Measurements from ENCODE around the gene AXIN1.
"Not testable (repeated sequence)": the region's sequence is repeated elsewhere in the genome, so short reads cannot be mapped to it uniquely, and the experiment has no call there.

AXIN1 gene

DNA sequence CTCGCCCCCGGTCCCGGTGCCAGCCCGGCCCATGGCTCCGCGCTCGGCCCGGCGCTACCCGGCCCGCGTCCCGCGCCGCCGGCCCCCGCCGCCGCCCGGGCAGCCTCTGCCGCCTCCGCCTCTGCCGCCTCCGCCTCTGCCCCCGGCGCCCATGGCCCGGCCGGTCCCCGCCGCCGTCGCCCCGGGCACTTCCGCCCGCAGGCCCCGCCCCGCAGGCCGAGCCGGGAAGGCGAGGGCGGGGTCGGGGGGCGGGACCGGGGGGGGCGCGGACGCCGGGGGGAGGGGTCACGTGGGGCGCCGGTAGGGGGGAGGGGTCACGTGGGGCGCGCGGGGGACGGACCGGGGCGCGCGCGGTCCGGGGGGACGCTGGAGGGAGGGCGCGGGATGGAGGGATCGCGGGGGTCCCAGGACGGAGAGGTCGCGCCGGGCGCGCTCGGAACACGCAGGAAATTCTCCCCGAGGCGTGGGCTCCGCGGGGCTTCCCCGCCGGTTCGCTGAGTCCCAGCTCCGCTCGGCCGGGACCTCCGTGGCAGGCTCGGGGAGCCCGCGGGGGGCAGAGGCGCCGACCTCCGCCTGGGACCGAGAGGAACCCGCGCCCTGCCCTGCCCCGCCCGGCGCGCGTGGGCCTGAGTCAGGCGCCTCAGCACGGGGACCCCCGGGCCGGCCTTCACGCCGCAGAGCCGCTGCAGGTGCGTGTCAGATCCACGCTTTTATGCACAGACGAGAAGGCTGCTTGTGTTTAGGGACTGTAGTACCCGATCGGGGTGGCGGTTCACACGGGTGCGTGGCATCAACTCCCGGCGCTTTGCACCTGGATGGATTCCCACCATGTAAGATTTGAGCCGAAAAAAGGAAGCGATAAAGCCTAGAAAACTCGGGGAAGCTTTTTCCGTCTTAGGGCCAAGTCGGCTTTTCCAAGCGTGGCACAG, 29.5 kb upstream of the AXIN1 start, which contains the start of gene PGAP6:
Gene PGAP6 (minus strand): TSS at position 190 of the 929 bp plus-strand sequence. CDS start 157 bp downstream, at position 33.
- DNase-seq (ENCODE audit: low spot score), result peak; percentile 95

DNA sequence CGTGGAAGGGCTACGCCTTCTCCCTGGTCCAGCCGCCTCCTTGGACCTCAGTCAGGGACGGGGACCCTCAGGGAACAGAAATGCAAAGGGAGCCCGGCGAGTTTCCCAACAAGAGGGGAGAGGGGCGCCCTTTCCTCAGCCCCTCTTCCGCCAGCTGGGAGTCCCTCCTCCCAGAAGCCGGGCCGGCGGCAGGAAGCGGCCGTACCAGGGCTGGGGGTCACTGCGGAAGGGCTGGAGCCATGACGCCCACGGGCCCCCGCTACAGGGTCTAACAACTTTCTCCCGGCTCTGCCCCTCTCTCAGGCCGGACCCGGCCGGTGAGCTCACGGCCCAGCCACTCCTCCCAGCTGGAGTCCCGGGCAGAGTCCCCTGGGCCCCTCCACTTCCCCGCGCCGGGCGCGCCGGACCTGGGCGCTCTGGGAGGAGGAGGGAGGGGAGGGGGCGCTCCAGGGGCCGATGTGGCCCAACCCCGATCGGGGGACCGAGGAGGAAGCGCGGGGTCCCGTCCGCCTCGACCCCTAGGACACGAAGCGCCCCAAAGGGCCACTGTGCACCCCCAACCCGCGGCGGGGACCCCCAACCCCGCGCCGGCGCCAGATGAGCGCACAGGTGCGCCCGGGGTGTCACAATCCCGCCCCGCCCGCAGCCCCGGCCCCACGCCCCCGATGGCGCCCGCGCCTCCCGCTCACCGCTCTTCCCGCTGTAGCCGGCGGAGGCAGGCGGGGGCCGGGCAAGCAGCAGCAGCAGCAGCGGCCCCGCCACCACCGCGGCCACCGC, 28.7 kb upstream of the AXIN1 start:
- peak; percentile 57 for DNase-seq (ENCODE audit: low spot score)

DNA sequence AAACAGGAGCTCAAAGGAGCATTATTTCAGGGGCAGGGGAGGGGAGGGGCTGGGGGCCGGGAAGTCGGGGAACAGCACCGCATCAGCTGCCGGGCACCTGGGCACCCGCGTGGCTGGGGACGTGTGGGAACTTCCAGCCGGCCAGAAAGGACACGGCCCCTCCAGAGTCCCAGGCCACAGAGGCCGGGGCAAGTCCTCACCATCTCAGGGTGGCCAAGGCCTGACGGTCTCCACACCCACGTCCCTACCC, 28.2 kb upstream of the AXIN1 start:
- peak; percentile 53 for DNase-seq (ENCODE audit: low spot score)

DNA sequence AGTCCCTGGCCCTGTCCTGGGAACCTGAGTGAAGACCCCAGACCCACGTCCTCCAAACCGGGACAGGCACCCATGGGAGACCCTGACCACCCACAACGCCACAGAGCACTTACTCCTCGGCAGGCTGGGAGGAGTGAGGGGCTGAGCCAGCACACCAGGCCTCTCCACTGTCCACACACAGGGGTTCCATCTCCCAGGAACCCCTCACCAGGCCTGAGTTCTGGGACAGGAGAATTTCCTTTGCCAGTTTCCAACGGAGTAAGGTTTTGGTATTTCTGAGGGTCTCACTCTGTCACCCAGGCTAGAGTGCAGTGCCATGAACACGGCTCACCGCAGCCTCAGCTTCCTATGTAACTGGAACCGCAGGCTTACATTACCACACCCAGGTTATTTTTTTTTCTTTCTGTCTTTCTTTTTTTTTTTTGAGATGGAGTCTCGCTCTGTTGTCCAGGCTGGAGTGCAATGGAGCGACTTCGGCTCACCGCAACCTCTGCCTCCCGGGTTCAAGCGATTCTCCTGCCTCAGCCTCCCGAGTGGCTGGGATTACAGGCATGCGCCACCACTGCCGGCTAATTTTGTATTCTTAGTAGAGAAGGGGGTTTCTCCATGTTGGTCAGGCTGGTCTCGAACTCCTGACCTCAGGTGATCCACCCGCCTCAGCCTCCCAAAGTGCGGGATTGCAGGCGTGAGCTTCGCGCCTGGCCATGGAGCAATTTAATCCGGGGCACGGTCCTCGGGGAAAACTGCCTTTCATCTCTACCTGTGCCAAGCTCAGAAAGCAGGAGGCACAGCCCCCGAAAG, 27.6 kb upstream of the AXIN1 start:
- DNase-seq (ENCODE audit: low spot score), result no peak

DNA sequence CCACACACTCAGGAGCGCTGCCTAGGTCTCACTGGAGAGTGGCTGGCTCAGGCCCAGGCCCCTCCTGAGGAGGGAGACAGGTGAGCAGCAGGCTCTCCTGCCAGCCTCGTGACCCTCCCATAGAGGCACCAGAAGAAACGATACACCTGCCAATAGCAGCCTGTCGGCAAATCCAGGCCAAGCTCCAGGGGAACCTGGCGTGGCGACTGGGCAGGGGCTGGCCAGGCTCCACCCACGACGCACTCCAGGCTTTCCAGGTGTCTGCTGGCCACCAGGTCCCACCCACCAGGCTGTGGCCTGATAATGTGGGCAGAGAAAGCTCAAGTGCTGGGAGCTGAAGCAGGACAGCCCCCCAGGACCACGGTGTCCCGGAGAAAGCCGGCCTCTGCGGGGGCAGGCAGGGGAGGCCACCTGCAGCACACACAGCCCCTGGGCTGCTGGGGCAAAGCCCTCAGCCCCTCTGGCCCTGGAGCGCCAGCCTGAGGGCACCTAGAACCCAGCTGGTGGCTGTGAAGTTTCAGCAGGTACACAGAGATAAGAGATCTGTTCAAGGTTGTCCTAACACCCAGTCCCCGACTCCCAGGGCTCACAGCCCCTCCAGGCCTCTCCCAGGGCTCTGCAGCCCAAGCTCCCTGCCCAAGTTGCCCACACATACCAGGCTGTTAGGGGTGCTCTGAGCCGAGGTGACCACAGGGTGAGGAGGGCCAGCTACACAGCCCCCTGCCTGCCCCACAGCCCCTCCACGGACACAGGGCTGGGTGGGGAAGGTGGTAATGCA, 26.8 kb upstream of the AXIN1 start:
- no peak for DNase-seq (ENCODE audit: low spot score)

DNA sequence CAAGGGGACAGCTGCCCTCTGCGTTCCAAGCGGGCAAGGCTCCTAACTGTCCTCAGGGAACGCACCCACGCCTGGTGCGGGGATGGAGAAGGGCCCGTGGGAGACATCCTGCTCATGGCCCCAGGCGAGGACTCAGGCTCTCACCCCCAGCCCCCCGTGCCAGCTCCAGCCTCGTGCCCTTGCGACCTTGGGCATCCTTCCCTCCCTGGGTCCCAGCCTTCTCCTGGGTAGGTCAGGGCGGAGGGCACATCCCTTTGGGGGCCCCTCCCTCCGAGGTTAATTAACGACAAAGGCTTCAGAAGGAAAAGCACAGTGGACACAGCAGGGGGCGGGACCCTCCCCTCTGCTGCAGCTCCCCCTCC, 26.3 kb upstream of the AXIN1 start:
- no peak for DNase-seq (ENCODE audit: low spot score)

DNA sequence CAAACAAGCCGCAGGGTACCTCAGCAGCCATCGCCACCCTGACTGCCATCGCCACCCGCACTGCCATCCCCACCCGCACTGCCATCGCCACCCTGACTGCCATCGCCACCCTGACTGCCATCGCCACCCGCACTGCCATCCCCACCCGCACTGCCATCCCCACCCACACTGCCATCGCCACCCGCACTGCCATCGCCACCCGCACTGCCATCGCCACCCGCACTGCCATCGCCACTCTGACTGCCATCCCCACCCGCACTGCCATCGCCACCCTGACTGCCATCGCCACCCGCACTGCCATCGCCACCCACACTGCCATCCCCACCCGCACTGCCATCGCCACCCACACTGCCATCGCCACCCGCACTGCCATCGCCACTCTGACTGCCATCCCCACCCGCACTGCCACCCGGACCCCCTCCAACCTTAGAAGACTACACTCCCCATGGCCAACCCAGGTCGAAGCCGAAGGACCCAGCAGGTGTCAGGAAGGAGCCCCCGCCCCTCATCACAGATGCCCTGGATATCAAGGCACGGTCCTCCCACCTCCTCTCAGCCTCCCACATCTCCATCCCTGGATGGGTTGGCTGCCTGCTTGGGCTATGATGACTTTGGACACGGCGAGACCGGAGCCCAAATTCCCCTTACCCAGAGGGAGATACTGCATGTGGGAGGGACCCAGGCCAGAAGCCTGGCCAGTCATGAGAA, 25.7 kb upstream of the AXIN1 start:
- DNase-seq (ENCODE audit: low spot score), result not testable (repeated sequence)

DNA sequence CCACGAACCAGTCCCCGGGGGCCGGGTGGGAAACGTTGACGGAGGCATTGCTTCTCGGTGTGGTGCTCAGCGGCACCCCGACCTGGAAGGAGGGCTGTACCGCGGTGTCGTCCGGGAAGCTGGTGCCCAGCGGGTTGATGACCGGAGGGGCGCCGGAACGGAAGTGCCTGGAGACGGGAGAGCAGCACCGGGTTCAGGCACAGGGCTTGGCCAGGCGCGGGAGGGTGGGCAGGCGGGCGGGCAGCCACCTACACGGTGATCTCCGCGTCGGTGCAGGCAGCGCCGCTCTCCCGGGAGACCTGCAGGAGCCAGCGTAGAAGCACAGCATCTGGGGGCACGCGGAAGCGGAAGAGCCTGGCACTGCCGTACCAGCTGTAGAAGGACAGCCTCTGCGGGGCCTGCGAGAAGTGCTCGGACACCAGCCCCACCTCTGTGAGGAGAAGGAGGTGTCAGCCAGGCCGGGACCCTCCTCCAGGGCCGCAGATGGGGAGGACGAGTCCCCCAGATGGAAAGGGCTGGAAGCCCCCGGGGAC, 25.0 kb upstream of the AXIN1 start:
- DNase-seq (ENCODE audit: low spot score), result no peak

DNA sequence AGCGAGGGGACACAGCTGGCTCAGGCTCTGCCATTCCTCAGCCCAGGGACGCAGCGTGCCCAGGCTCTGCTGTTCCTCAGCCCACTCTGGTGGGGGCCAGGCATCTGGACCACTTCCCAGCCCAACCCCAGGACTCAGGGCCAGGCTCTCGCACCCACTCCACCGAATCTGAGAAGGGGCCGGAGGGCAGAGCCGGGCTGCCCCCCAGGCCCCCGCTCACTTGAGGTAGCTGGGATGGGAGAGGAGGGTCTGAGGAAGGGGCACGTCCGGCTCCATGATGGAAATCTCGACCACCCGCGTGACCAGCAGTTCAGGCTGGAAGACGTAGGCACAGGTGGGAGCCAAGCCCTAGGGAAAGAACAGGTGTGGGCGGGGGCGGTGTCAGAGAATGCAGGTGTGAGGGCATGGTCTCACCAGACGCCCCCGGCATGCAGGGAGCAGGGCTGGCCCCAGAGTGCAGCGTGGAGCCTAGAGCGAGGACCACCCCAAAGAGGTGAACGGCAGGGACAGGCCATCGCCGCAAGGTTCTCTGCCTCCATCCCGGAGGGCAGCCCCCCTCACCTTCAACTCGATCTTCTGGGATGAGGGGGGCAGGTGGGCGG, 24.4 kb upstream of the AXIN1 start:
- DNase-seq (ENCODE audit: low spot score), result no peak

DNA sequence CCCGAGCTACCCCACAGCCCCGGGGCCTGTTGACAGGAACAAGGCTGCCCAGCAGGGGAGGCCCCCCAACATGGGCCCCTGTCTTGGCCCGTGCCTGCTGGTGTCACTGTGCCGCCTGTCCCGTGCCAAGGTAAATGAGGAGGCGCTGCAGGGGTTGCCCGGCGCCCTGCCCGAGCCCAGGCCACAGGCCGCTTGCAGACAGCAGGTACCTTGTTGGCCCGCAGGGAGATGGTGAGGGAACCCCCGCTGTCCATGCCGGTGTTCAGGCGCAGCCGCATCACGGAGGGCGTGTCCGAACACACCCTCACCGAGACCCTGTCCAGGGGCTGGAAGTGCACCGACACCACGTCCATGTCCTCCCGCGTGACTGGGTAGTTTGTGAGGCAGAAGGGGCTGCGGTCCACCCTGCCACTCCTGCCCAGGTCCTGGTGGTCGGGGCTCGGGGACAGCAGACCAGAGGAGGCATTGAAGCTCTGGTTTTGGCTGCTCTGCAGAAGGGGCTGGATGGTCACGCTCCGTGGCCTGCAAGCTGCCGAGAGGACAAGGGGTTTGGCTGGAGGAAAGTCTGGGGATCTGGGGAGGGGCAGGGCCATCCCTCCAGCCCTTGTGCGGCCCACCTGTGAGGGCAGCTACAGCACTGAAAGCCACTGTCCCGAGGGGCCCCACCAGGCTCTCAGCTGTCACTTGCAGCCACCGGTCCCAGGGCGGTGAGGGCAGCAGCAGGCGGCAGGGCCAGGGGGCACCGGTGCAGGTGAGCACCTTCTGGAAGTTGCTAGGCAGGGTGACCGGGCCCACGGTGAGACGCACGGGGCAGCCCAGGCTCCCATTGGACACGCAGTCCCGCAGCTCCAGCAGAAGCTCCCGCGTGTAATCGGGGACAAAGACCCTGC, 23.6 kb upstream of the AXIN1 start:
- no peak for DNase-seq (ENCODE audit: low spot score)

DNA sequence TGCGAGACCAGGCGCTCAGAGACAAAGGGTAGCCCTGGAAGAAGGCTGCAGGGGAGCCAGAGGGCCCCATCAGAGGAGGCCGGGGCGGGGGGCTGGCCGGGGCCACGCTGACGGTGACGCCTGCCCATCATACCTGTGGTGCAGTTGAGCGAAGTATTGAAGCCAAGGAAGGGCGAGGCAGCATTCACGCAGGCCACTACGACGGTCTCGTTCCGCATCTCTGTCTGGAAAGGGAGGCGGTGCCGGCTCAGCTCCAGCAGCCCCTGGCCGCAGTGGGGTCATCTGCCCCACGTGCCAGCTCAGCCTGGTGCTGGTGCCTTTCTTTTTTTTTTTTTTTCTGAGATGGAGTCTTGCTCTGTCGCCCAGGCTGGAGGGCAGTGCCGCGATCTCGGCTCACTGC, 22.7 kb upstream of the AXIN1 start:
- DNase-seq (ENCODE audit: low spot score), result no peak

DNA sequence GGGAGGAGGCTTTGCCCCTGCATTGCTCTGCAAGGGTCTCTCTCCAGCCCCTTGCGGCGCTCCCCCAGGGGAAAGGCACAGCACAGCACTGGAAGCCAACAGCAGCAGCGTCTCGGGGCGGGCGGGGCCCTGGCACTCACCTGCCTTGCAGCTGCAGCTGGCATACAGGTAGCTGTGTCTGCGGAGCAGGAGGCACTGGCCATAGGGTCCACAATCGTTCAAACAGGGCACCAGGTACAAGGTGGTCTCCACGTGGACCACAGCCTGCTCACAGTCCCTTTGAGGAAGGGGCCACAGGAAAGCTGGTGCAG, 22.0 kb upstream of the AXIN1 start:
- no peak for DNase-seq (ENCODE audit: low spot score)

DNA sequence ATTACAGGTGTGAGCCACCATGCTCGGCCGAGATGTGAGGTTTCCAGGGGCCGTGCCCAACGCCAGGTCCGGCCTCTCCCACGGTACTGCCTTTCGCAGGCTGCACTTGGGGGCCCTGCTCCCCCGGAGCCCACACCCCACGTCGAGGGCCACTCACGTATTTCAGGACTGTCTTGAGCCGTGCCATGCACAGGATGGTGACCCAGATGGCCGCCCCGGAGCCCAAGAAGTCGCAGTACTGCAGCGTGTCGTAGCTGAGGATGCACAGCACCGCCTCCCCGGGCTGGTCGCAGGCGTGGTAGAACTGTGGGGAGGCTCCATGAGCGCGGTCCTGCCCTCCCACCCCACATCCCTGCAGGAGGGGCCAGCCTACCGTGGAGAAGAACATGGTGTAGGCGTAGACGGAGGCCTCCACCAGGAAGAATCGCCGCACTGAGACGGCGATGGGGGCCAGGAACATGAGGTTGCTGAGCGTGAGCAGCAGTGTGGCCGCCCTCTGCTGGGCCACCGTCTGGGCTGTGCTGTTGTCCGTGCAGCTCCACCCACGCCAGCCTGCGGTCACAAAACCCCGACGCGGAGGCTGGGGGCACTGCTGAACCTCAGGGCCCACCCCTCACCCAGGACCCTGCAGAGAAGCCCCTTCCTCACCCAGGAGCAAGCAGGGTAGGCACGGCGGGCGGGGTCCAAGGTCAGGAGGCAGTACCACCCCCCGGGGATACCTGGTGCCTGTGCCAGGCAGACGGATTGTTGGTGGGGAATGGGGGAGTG, 21.5 kb upstream of the AXIN1 start:
- DNase-seq (ENCODE audit: low spot score), result no peak

DNA sequence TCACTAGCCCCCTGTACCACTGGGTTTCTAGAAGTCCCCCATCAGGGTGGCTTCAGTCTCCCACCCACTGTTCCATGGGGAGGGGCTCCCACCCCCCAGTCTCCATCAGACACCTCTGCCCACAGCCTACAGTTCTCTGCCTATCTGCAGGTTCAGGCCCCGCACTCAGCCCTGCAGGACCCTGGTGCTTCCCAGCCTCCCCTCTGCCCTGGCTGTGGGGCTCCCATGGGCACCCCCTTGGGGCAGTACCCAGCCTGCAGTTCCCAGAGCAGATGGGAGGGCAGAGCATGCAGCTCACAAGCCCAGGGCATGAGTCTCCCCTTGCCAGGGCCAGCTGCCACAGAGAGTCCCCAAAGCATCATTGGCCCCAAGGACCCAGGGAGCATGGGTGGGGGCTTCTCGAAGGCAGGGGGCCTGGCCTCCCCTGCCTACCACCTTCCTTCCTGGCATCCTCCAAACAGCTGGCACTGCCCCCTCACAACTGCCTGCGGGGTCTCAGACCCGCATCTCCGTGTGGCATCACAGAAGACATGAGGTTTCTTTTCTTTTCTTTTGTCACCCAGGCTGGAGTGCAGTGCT, 20.6 kb upstream of the AXIN1 start:
- no peak for DNase-seq (ENCODE audit: low spot score)

DNA sequence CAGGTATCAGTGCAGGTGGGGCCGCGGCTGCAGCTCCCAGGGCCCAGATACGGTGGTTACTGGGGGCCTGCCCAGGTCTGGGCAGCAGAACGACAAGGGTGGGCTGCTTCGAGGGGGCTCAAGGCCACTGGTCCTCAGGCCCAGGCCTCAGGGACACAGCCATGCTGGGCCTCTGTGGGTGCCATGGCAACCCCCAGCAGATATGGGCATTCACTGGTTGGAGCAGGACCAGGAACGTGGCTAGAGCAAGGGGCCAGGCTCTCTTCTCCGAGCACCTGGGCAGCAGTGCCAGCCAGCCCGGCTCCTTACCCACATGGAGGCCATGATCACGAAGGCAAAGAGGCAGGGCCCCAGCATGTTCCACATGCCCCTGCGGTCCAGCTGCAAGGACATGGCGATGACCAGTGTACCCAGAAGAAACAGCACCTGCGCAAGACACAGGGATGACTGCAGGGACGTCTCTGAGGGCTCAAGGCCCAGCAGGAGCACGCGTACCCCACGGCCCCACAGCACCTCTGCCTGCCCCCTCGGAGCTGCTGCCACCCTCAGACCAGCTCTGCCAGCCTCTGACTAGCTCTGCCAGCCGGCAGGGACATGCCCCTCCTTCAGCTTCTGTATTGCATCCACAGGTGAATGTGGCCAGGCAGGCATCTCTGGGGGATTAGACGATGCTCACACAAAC, 19.9 kb upstream of the AXIN1 start:
- DNase-seq (ENCODE audit: low spot score), result no peak

DNA sequence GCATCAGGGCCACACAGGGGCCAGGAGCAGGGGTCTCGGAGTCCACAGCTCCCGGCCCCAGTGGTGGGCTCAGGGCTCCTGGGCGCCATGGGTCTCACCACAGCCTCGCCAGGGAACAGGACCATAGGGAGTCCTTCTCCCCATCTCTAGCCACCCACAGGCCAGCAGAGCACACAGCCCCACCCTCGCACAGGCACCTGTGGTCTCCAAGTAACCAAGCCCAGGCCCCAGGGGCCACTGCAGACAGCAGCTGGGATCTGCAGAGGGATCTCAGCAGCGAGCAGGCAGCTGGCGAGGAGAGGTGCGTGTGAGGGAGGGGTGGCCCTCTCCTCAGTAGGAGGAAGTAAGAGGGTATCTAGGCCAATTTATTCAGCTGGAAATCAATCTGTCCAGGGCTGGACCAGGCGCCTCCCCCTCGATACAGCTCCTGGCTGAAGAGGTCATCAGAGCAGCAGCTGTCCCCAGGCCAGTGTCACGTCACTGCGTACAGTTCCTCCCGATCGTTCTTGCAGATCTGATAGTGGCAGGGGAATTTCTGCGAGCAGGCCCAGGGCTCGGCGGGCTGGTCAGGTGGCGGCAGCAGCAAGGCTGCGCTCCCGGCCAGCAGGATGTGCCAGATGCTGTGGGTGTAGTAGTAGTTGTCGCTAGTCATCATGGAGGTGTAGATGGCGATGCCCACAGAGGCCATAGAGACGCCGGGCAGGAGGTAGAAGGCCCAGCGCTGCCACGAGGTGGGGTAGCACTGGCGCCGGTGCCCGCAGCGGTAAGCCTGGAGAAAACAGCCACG, 19.2 kb upstream of the AXIN1 start:
- DNase-seq (ENCODE audit: low spot score), result no peak

DNA sequence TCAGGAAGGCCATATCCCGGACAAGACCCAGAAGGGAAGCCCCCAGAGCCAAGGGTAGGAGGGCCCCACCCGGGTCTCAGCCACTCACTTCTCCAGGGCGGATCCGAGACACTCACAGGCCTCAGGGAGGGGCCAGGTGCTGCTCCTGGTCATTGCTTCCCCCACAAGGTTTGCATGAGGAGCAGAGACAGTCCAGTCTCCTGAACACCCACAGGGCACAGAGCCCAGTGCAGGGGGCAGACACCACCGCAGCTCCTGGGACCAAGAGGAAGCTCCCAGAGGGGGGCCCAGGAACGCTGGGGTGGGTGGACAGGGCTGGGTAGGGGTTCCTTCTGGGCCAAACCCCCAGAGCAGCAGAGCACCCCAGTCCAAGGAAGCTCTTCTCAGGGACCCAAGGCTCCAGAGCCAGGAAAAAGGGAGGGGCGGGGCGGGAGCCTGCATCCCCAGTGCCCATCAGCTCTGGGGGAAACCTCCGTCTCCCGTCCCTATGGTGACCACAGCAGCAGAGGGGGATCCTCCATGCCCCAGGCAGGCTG, 18.5 kb upstream of the AXIN1 start:
- no peak for DNase-seq (ENCODE audit: low spot score)
